ENCODE results near the gene PCDHGB5. TPM values are rescaled to one million over a fixed set of nuclear protein-coding genes. Genes with fewer than 3 reads are reported as not detected.
A peak's percentile ranks its signal among the peaks of the same experiment; 100 is the strongest.

The PCDHGB5 gene
- total and polyA plus RNA-seq, 8 donors: 7.6 to 10.1 (median 8.7) TPM

GRCh38 chr5:141362719-141363118, 35.0 kb upstream of the PCDHGB5 start:
- Histone ChIP-seq H3K36me3 (no peaks in the 10 kb centered on the region), H3K27me3 (peaks cover 40 to 91% of the 10 kb centered on the region in 2 donors), H3K9me3 (peaks cover 4 to 96% of the 10 kb centered on the region in 2 donors), H3K4me3 (no peak overlapping the region), H3K27ac (no peak overlapping the region), H3K4me1 (no peaks in the 10 kb centered on the region)
- ATAC-seq: no peak
- no peak for TF ChIP-seq CTCF (IDR thresholded peaks at IDR 0.05)
- no peak for DNase-seq
- intact Hi-C loops (cut with DNase I): no loop called here

- no peak within 1 kb of the TSS for H3K27ac ChIP-seq
- H3K27me3 ChIP-seq: peaks cover 47 to 99% of the 10 kb centered on the region in 2 donors
- intact Hi-C loops (cut with DNase I): no loop called here
- DNase-seq (no peak), ATAC-seq (no peak)
- H3K4me3 ChIP-seq: no peak within 1 kb of the TSS
- no peaks in the 10 kb centered on the region for H3K36me3 ChIP-seq
- TF ChIP-seq CTCF (IDR thresholded peaks at IDR 0.05): no peak
- no peaks in the 10 kb centered on the region for H3K4me1 ChIP-seq
- H3K9me3 ChIP-seq: peaks cover 4 to 89% of the 10 kb centered on the region in 2 donors
Observed at GRCh38 chr5:141363952-141364660, 33.6 kb upstream of the PCDHGB5 start, which contains the start of gene PCDHGA5. TSS of gene PCDHGA5 (plus strand) at chr5:141364162. CDS start at chr5:141364331, 169 bp downstream.

GRCh38 chr5:141366016-141366896, 31.5 kb upstream of the PCDHGB5 start:
- TF ChIP-seq CTCF (IDR thresholded peaks at IDR 0.05): no peak
- Histone ChIP-seq H3K4me1 (no peaks in the 10 kb centered on the region), H3K27ac (no peak overlapping the region), H3K36me3 (no peaks in the 10 kb centered on the region), H3K4me3 (no peak overlapping the region), H3K27me3 (peaks cover 51 to 99% of the 10 kb centered on the region in 2 donors), H3K9me3 (peaks cover under 1 to 88% of the 10 kb centered on the region in 2 donors)
- no peak for ATAC-seq
- intact Hi-C loops (cut with DNase I): no loop called here
- DNase-seq: no peak

GRCh38 chr5:141369994-141370848, 27.5 kb upstream of the PCDHGB5 start, which contains the start of gene PCDHGB3:
TSS of gene PCDHGB3 (plus strand) at chr5:141370242. CDS start at chr5:141370395, 153 bp downstream.
- H3K4me3 ChIP-seq: no peak within 1 kb of the TSS
- H3K36me3 ChIP-seq: no peaks in the 10 kb centered on the region
- DNase-seq (no peak), ATAC-seq (peak; percentile 54)
- peaks cover 3 to 87% of the 10 kb centered on the region in 2 donors for H3K9me3 ChIP-seq
- H3K4me1 ChIP-seq: no peaks in the 10 kb centered on the region
- no peak for TF ChIP-seq CTCF (IDR thresholded peaks at IDR 0.05)
- H3K27ac ChIP-seq: no peak within 1 kb of the TSS
- intact Hi-C loops (cut with DNase I): no loop called here
- H3K27me3 ChIP-seq: peaks cover 41 to 99% of the 10 kb centered on the region in 2 donors
